Heart left ventricle (tissue), 16 donors: ENCODE data around the gene MPZL3. TPM values are rescaled to one million over a fixed set of nuclear protein-coding genes. Genes with fewer than 3 reads are reported as not detected.

Experiments
- ATAC-seq, 4 donors: fragments of 200-7000 bp; cut with Tn5 transposase; one replicate each; pipeline ENCODE4 v1.9.1; 2020 to 2022; ENCODE audit warnings: moderate library complexity in 4 of 4, mild to moderate bottlenecking in 3 of 4, moderate number of reproducible peaks in 1 of 4
- DNase-seq, 5 donors: peaks; one replicate each; pipeline ENCODE4 v3.0.0-alpha.2; 2020
- H3K27ac ChIP-seq, 12 donors: fragments of 200-600 bp; sonication (generic) in 4 of 12; one replicate each; pipeline versions ENCODE4 v1.5.0 to v1.8.0; 2016 to 2022; ENCODE audit warnings: mild to moderate bottlenecking in 2 of 12
- H3K27me3 ChIP-seq, 9 donors: fragments of 200-600 bp; sonication (generic) in 2 of 9; one replicate each; pipeline versions ENCODE4 v1.5.1 to v1.8.0; 2016 to 2022; ENCODE audit warnings: mild to moderate bottlenecking in 3 of 9
- H3K36me3 ChIP-seq, 9 donors: fragments of 200-600 bp; sonication (generic) in 2 of 9; one replicate each; pipeline versions ENCODE4 v1.5.0 to v1.8.0; 2018 to 2022; ENCODE audit warnings: mild to moderate bottlenecking in 2 of 9
- H3K4me1 ChIP-seq, 12 donors: fragments of 200-600 bp; sonication (generic) in 4 of 12; one replicate each; pipeline versions ENCODE4 v1.5.0 to v1.8.0; 2016 to 2022; ENCODE audit warnings: mild to moderate bottlenecking in 3 of 12
- H3K4me3 ChIP-seq, 12 donors: fragments of 200-600 bp; sonication (generic) in 4 of 12; one replicate each; pipeline versions ENCODE4 v1.5.0 to v1.8.0; 2017 to 2022; ENCODE audit warnings: mild to moderate bottlenecking in 9 of 12, moderate library complexity in 4 of 12
- H3K9me3 ChIP-seq, 12 donors: fragments of 200-600 bp; sonication (generic) in 4 of 12; one replicate each; pipeline versions ENCODE4 v1.5.0 to v1.8.0; 2016 to 2022; ENCODE audit warnings: mild to moderate bottlenecking in 1 of 12
- CTCF ChIP-seq, 12 donors: fragments of 200-600 bp; sonication (generic) in 4 of 12; IDR thresholded peaks; one replicate each; pipeline versions ENCODE4 v1.5.0 to v1.8.0; 2018 to 2022; ENCODE audit warnings: antibody characterized with exemption in 12 of 12, mild to moderate bottlenecking in 5 of 12
- POLR2A ChIP-seq, 2 donors: fragments of 450-650 bp; IDR thresholded peaks; one replicate each; pipeline ENCODE4 v1.6.1; 2017; ENCODE audit warnings: antibody characterized with exemption in 2 of 2, mild to moderate bottlenecking in 2 of 2, moderate library complexity in 2 of 2
- WGBS, 4 donors: extraction: QIAGEN DNeasy Blood & Tissue Kit in 2 of 4; methylation state at CpG; one replicate each; pipeline versions ENCODE4 v1.1.5 to v1.1.7; 2013 to 2018; 5-methylcytosine and 5-hydroxymethylcytosine counted together
- intact Hi-C, 10 donors: fragments of 100-400 bp; cut with DNase I; formaldehyde crosslinking; loops; one replicate each; pipeline versions ENCODE4 v1.11.1 to v1.14.2; 2022
- polyA plus RNA-seq, 2 donors: library from polyadenylated mRNA; stranded (reverse); fragments of 200-250 nt; gene quantifications; one replicate each; pipeline ENCODE4 v1.2.3, GENCODE V29; 2013
- total RNA-seq, 9 donors: library from RNA; depleted of rRNA in 2 of 9; stranded (reverse); fragments of >200 nt in 2 of 9; fragmentation: NEBNext Ultra II Directional in 3 of 9; extraction: Animal tissue kit (Norgen Biotek cat#: 25700) in 3 of 9; gene quantifications; one replicate each; pipeline versions ENCODE4 v1.1.0 to v1.2.4, GENCODE V29; 2016 to 2023
- donor health status: ischemic (EF 13 %, LVEDD 7.1; RV severe dilation, severe dysfunction).
- donor health status: healthy with polysubstance abuse.
- donor health status: DM: no; HTN: yes; CAD: no.
- donor health status: DM: no; HTN: no; CAD: no.
- donor health status: ischemic (EF 25% LVEDD 6.9; RV normal size, moderate dysfunction).
- donor health status: ischemic (EF 25% LVEDD 5.7; RV mildly dilated, moderate dysfunction).
- donor health status: healthy.
- donor health status: DM: yes; HTN: yes; CAD: no.
- donor health status: ischemic (EF 35%, LVEDD 5.7; RV mildly dilated, moderate dysfunction).
- donor health status: nonischemic (EF 11% LVEDD 7.7; RV severe dilation, severe dysfunction).
- donor health status: DM: yes; HTN: yes; CAD: no.
- donor health status: PGD.
- donor health status: ischemic (EF 29% LVEDD 5.4; RV normal size, mild dysfunction).
- donor health status: nonischemic (EF 23%, LVEDD 6.1; RV moderate dilation, normal function).

MPZL3 gene
- total and polyA plus RNA-seq, 11 donors: 1.3 to 6.2 (median 3.3) TPM

GRCh38 chr11:118215765-118216164 lies 36.4 kb downstream of the MPZL3 start:
- intact Hi-C loops: no loop called here
- whole genome bisulfite sequencing, 4 donors: 83 to 90% (median 88%) methylated on average over 7 of the region's 7 CpGs
- peak overlapping the region in 1 of 12 donors; percentile 25 for H3K4me3 ChIP-seq
- H3K4me1 ChIP-seq: peaks cover 0 to 90% (median 10%) of the 10 kb centered on the region in 12 donors
- peak overlapping the region in 2 of 12 donors; percentile 48 to 85 for H3K27ac ChIP-seq
- DNase-seq (no peak), ATAC-seq (no peak)
- no peak for TF ChIP-seq CTCF (IDR thresholded peaks at IDR 0.05)
- TF ChIP-seq POLR2A (IDR thresholded peaks at IDR 0.05): no peak
- H3K36me3 ChIP-seq: peaks cover 0 to 9% (median 0%) of the 10 kb centered on the region in 9 donors
- no peaks in the 10 kb centered on the region for H3K9me3 ChIP-seq
- peaks cover 0 to 2% (median 0%) of the 10 kb centered on the region in 9 donors for H3K27me3 ChIP-seq

GRCh38 chr11:118215262-118215661 lies 36.9 kb downstream of the MPZL3 start:
- H3K27me3 ChIP-seq: no peaks in the 10 kb centered on the region
- H3K9me3 ChIP-seq: no peaks in the 10 kb centered on the region
- ATAC-seq (no peak), DNase-seq (no peak)
- intact Hi-C loops: no loop called here
- peak overlapping the region in 3 of 12 donors; percentile 3 to 85 (median 48) for H3K27ac ChIP-seq
- no peak for TF ChIP-seq POLR2A (IDR thresholded peaks at IDR 0.05)
- H3K4me1 ChIP-seq: peaks cover 0 to 90% (median 12%) of the 10 kb centered on the region in 12 donors
- H3K36me3 ChIP-seq: peaks cover 0 to 9% (median 0%) of the 10 kb centered on the region in 9 donors
- WGBS, 4 donors: 78 to 87% (median 84%) methylated on average over 3 of the region's 3 CpGs
- peak overlapping the region in 1 of 12 donors; percentile 25 for H3K4me3 ChIP-seq

GRCh38 chr11:118214210-118214914 lies 37.8 kb downstream of the MPZL3 start:
- TF ChIP-seq POLR2A (IDR thresholded peaks at IDR 0.05) (no peak), CTCF (IDR thresholded peaks at IDR 0.05) (no peak)
- H3K36me3 ChIP-seq: peaks cover 0 to 10% (median 0%) of the 10 kb centered on the region in 9 donors
- H3K9me3 ChIP-seq: no peaks in the 10 kb centered on the region
- ATAC-seq (peak in 3 of 4 donors; percentile 36 to 79 (median 53)), DNase-seq (peak in 3 of 5 donors; percentile 36 to 64 (median 49))
- peak overlapping the region in 1 of 12 donors; percentile 25 for H3K4me3 ChIP-seq
- H3K27ac ChIP-seq: peak overlapping the region in 3 of 12 donors; percentile 6 to 85 (median 48)
- 69 to 79% (median 73%) methylated on average over 6 of the region's 6 CpGs for WGBS, 4 donors
- no peaks in the 10 kb centered on the region for H3K27me3 ChIP-seq
- intact Hi-C loops: no loop called here
- peaks cover 0 to 87% (median 14%) of the 10 kb centered on the region in 12 donors for H3K4me1 ChIP-seq

DNA sequence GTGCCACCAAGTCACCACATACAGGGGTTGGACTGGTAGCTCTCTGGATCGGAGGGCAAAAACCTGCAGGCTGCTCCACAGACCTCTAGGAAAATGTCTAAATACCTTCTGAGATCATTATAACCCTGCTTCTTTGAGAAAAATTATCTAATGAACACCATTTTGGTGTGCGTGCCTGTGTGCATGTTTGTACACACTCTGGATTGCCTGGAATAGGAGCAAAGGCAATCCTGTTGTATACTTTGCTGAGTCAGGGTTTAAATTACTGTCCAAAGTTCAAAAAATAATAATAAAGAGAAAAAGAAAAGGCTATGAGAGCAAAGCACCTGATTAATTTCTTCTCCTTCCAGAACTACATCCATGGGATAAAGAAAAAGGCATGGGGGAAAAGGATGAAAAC lies 38.4 kb downstream of the MPZL3 start:
- Histone ChIP-seq H3K27me3 (no peaks in the 10 kb centered on the region), H3K4me1 (peaks cover 0 to 85% (median 14%) of the 10 kb centered on the region in 12 donors), H3K36me3 (peaks cover 0 to 14% (median 0%) of the 10 kb centered on the region in 9 donors), H3K27ac (peak overlapping the region in 2 of 12 donors; percentile 41 to 85), H3K9me3 (no peaks in the 10 kb centered on the region), H3K4me3 (peak overlapping the region in 1 of 12 donors; percentile 0)
- intact Hi-C loops: no loop called here
- WGBS, 4 donors: 92 to 98% (median 96%) methylated on average over 2 of the region's 2 CpGs
- no peak for ATAC-seq
- TF ChIP-seq POLR2A (IDR thresholded peaks at IDR 0.05): no peak
- TF ChIP-seq CTCF (IDR thresholded peaks at IDR 0.05): no peak
- DNase-seq: no peak
